Ectodermal cell (in vitro differentiated cells): ENCODE data around the gene MCF2L.

Experiments used
- H3K27ac ChIP-seq: 2 replicates; pipeline ENCODE4 v1.7.0; 2013; ENCODE audit warnings: mild to moderate bottlenecking, low read depth, low read length; ENCODE audit not compliant: insufficient read depth, poor library complexity, severe bottlenecking
- H3K27me3 ChIP-seq: 2 replicates; pipeline ENCODE4 v1.7.0; 2013; ENCODE audit warnings: mild to moderate bottlenecking, low read length; ENCODE audit not compliant: insufficient read depth, control insufficient read depth, poor library complexity, severe bottlenecking
- H3K36me3 ChIP-seq: one replicate; pipeline ENCODE4 v1.7.0; 2013; ENCODE audit warnings: low read length; ENCODE audit not compliant: control insufficient read depth, insufficient read depth
- H3K4me1 ChIP-seq: one replicate; pipeline ENCODE4 v1.7.0; 2013; ENCODE audit warnings: low read length; ENCODE audit not compliant: control insufficient read depth, insufficient read depth
- H3K4me3 ChIP-seq: 2 replicates; pipeline ENCODE4 v1.7.0; 2013; ENCODE audit warnings: low read depth, low read length, control low read depth; ENCODE audit not compliant: insufficient read depth
- H3K9me3 ChIP-seq: 2 replicates; pipeline ENCODE4 v1.7.0; 2013; ENCODE audit warnings: mild to moderate bottlenecking, low read length, moderate library complexity; ENCODE audit not compliant: control insufficient read depth
- WGBS, 2 experiments: methylation state at CpG; one replicate each; pipeline ENCODE4 v1.1.7; 2013; ENCODE audit warnings: missing lambda C conversion rate in 2 of 2; 5-methylcytosine and 5-hydroxymethylcytosine counted together

The MCF2L gene

GRCh38 chr13:113005076-113005865, 36.3 kb downstream of the MCF2L start:
- H3K4me3 ChIP-seq: no peak overlapping the region
- no peaks in the 10 kb centered on the region for H3K9me3 ChIP-seq
- 93 to 95% methylated on average over 26 of the region's 26 CpGs for WGBS, 2 experiments
- H3K27ac ChIP-seq: no peak overlapping the region
- H3K36me3 ChIP-seq: no peaks in the 10 kb centered on the region
- H3K27me3 ChIP-seq: no peaks in the 10 kb centered on the region
- H3K4me1 ChIP-seq: peaks cover 24% of the 10 kb centered on the region

GRCh38 chr13:113005997-113006396, 37.0 kb downstream of the MCF2L start:
- no peaks in the 10 kb centered on the region for H3K27me3 ChIP-seq
- H3K4me1 ChIP-seq: peaks cover 17% of the 10 kb centered on the region
- no peak overlapping the region for H3K4me3 ChIP-seq
- H3K9me3 ChIP-seq: no peaks in the 10 kb centered on the region
- no peak overlapping the region for H3K27ac ChIP-seq
- H3K36me3 ChIP-seq: no peaks in the 10 kb centered on the region
- 96% methylated on average over 15 of the region's 15 CpGs for WGBS, 2 experiments

- Histone ChIP-seq H3K4me1 (peaks cover 10% of the 10 kb centered on the region), H3K27me3 (no peaks in the 10 kb centered on the region), H3K4me3 (no peak overlapping the region), H3K27ac (no peak overlapping the region), H3K9me3 (no peaks in the 10 kb centered on the region), H3K36me3 (no peaks in the 10 kb centered on the region)
- 93 to 95% methylated on average over 16 of the region's 16 CpGs for whole genome bisulfite sequencing, 2 experiments
Measured at GRCh38 chr13:113006660-113007059, 37.6 kb downstream of the MCF2L start.

GRCh38 chr13:113008851-113009250, 39.8 kb downstream of the MCF2L start:
- Histone ChIP-seq H3K36me3 (no peaks in the 10 kb centered on the region), H3K4me3 (no peak overlapping the region), H3K27me3 (no peaks in the 10 kb centered on the region), H3K9me3 (no peaks in the 10 kb centered on the region), H3K4me1 (no peaks in the 10 kb centered on the region), H3K27ac (no peak overlapping the region)
- 90 to 91% methylated on average over 33 of the region's 33 CpGs for WGBS, 2 experiments

GRCh38 chr13:113009743-113010509, 40.9 kb downstream of the MCF2L start:
- no peaks in the 10 kb centered on the region for H3K9me3 ChIP-seq
- no peaks in the 10 kb centered on the region for H3K27me3 ChIP-seq
- WGBS, 2 experiments: 95 to 96% methylated on average over 17 of the region's 17 CpGs
- no peaks in the 10 kb centered on the region for H3K36me3 ChIP-seq
- no peaks in the 10 kb centered on the region for H3K4me1 ChIP-seq
- H3K4me3 ChIP-seq: no peak overlapping the region
- H3K27ac ChIP-seq: no peak overlapping the region

GRCh38 chr13:113010510-113010865, 41.5 kb downstream of the MCF2L start:
- Histone ChIP-seq H3K9me3 (no peaks in the 10 kb centered on the region), H3K36me3 (no peaks in the 10 kb centered on the region), H3K27me3 (no peaks in the 10 kb centered on the region), H3K4me1 (no peaks in the 10 kb centered on the region), H3K4me3 (no peak overlapping the region), H3K27ac (no peak overlapping the region)
- 94% methylated on average over 12 of the region's 12 CpGs for WGBS, 2 experiments

- Histone ChIP-seq H3K4me3 (no peak overlapping the region), H3K9me3 (no peaks in the 10 kb centered on the region), H3K4me1 (no peaks in the 10 kb centered on the region), H3K27me3 (no peaks in the 10 kb centered on the region), H3K36me3 (no peaks in the 10 kb centered on the region), H3K27ac (no peak overlapping the region)
- WGBS, 2 experiments: 89 to 95% methylated on average over 9 of the region's 9 CpGs
Measured at GRCh38 chr13:113013303-113013702, 44.3 kb downstream of the MCF2L start.

GRCh38 chr13:113013878-113014751, 45.1 kb downstream of the MCF2L start:
- Histone ChIP-seq H3K36me3 (no peaks in the 10 kb centered on the region), H3K4me1 (no peaks in the 10 kb centered on the region), H3K9me3 (no peaks in the 10 kb centered on the region), H3K4me3 (no peak overlapping the region), H3K27ac (no peak overlapping the region), H3K27me3 (no peaks in the 10 kb centered on the region)
- 93% methylated on average over 25 of the region's 25 CpGs for WGBS, 2 experiments

GRCh38 chr13:113014752-113015745, 46.0 kb downstream of the MCF2L start:
- Histone ChIP-seq H3K4me3 (no peak overlapping the region), H3K27me3 (no peaks in the 10 kb centered on the region), H3K9me3 (no peaks in the 10 kb centered on the region), H3K27ac (no peak overlapping the region), H3K4me1 (no peaks in the 10 kb centered on the region), H3K36me3 (no peaks in the 10 kb centered on the region)
- WGBS, 2 experiments: 93 to 94% methylated on average over 31 of the region's 31 CpGs
